GM19328 (cell line): ENCODE measurements around the gene GPER1.
"Not testable (repeated sequence)": the region's sequence is repeated elsewhere in the genome, so short reads cannot be mapped to it uniquely, and the experiment has no call there.

ENCODE experiments used
- ATAC-seq: cut with Tn5 transposase; IDR thresholded peaks from one replicate; pipeline ENCODE4 v1.9.1; 2021; ENCODE audit warnings: mild to moderate bottlenecking, moderate library complexity; ENCODE audit not compliant: unreplicated experiment

GPER1 gene

DNA sequence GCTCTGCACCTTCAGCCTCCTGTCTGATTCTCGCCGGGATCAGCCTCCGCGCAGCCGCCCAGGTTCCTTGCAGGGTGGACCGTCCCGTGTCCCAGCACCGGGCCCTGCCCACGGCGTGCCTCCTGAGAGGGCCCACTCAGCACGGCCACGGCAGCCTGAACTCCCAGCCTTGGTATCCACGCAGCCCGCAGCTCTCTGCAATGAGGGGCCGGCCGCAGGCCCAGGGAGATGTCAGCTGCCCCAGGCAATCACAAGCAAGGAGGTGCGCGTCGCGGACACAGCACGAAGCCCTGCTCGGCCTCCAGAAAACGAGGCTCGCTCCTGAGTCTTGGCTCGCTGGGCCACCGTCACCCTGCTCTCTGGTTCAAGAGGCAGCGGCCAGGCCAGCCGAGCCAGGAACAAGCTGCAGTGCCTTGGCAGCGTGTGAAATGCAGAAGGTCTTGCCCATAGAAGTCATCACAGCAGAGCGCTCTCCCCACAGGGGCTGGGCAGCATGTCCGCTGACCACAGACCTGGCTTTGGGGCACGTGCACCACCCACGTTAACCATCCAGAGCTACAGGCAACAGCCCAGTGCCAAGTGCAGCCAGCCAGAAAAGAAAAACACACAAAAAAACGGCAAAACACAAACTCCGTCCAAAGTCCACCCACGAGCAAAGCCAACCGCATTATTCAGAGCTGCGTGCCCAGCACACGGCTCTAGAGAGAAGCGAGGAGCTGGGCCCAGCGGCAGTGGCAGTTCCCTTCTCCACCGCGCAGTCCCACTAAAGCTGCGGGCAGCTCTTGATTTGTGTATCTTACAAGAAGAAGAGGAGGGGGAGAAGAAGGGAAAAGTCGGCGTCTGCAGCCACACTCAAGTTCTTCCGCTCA, 13.9 kb downstream of the GPER1 start:
- no peak for ATAC-seq

DNA sequence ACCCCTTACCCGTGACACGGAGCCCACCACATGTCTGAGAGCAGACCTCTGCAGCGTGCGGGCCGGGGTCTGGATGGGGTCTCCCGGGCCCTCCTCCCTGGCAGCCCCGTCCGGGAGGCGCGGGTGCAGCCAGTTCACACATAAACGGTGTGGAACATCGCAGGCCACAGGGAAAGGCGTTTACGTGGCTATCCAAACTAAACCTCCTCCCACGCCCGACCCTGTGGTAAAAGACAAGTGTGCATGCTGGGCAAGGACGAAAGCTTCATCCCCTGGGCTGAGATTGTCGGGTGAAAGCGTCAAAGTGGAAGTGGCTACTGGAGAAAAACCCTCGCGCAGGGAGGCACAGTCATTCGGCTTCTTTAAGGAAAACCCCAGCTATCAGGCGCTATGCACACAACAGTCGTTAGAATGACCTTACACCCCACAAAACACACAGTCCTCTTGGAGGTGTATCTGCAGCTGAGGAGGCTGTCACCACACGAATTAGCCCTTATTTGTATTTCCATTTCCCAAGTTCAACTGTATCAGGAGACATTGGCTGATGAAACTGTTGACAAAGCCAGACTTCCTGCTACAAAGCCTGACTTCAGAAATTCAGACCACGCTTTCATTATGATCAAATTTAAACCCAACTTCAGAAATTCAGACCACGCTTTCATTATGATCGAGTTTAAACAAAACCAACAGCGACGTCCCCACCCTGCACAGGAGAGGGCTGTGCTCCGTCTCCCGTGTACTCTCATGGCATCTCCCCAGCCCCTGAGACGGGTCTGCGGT, 15.3 kb downstream of the GPER1 start:
- ATAC-seq: no peak

GRCh38 chr7:1103789-1104515, 16.0 kb downstream of the GPER1 start:
- ATAC-seq: no peak

DNA sequence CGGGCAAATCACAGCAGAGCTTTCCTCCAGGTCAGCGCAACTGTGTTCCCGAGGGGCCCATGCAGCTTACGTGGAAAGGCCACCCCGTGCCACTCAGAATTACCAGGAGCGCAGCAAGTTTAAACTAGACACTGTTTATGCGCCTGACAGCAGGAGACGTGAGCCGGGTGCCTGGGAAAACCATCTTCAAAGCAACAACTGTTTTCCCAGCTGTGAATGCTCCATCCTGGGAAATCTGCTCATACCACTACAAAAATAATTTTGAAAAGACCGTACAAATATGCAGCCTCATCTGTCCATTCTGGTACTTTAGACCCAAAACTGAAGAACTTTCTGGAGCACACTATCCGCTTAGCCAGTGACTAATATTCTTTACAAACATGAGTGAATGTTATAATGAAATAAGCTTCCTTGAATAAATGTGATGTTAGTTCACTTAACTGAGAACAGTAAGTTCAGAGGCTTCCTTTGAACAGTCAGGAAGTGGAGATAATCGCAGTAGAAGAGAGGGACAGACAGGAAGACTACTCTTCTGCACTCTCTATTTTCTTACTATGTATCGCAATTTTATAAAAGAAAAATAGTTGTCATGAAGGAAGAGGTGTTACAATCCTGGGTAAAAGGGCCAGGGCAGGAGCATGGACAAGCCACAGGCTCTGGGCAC, 16.7 kb downstream of the GPER1 start:
- no peak for ATAC-seq

DNA sequence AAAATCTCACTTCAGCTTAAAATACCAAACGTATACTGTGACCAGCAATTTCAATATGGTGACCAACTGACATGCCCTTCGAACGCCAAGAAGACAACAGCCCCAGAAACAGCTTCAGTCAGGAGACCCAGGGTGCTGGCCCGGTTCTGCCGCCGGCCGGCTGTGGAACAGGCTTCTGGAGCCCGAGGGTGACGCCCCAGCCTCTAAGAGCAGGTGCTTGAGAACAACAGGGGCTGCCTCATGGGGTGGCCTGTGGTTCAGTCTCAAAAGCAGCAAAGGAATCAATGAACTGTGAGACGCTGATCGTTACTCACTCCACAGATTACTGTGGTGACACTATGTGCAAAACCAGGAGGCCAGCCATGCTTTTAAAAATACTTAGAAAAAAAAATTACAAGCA, 17.3 kb downstream of the GPER1 start:
- no peak for ATAC-seq

- ATAC-seq: no peak
Observed at GRCh38 chr7:1106063-1106792, 18.3 kb downstream of the GPER1 start.

DNA sequence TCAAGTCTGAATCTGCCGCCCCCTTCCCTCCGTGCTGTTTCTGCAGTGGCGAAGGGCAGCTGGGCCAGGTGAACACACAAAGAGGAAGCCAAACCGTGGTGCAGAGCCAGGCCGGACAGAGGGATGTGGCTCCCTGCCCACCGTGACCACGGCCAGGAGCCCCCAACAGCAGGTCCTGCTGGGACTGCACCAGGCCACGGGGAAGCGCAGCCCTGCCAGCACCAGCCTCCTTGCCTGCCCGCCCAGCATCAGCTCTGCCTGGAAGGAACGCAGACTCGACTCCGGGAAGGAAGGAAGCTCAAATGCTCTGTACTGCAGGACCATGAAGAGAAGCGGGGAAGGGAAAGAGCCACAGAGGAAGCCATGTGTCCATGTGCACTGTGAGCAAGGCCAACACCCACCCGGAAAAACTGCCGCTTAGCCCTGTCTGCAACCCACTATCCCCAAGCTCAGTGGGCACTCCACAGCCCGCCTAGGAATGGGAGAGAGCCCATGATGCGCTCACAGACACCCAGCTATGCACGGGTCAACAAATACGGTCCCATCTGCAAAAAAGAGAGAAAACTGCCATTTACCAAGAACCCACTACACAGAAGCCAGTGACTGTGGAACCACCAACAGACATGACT, 19.0 kb downstream of the GPER1 start:
- no peak for ATAC-seq

- no peak for ATAC-seq
Observed at GRCh38 chr7:1108264-1108920, 20.5 kb downstream of the GPER1 start.

DNA sequence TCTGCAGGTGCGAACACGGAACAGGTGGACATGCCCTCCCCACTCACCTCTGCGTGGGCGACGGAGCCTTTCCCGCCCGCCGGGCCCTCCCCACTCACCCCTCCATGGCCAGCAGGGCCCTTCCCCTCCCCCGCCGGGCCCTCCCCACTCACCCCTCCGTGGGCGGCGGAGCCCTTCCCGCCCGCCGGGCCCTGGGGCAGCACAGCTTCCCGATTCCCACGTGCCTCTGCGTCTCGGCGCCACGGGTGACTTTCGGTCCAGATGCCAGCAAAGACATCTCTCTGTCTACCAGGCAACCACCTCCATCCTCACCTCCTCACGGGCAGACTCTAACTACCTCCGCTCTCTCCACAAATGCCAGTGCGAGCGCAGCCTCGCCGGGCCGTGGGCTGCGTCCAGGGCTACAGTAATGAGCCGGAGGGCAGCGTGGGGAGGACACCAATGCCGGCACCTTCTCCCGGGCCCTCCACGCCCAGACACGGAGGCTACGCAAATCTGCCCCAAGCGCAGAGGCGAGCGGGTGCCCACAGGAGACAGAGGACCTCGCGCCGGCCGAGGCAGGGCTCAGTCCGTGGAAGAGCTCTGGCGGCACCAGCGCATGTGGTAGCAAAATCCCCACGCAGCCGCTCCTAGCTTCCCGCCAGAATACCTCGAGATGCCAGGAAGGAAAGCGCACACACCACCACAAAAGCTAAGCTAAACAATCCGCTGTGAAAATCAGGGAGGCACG, 21.8 kb downstream of the GPER1 start:
- ATAC-seq: no peak

GRCh38 chr7:1110358-1110757, 22.4 kb downstream of the GPER1 start:
- ATAC-seq: no peak

DNA sequence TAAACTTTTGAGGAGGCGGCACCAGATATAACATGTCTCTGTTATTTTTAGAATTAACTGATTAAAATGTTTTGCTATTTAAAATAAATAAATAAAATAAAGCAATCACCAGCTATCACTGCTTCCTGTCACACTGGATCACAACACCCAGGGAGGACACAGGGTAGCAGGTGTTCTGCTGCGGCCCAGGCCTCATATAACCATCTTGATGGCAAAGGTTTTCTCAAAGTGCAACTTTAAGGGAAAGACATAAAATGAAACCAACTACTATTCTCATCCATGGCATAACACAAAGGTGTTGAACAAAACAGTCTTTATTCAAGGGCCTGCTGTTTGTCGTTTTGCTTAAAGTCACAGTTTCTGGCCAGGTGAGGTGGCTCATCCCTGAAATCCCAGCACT, 23.2 kb downstream of the GPER1 start:
- ATAC-seq: no peak

DNA sequence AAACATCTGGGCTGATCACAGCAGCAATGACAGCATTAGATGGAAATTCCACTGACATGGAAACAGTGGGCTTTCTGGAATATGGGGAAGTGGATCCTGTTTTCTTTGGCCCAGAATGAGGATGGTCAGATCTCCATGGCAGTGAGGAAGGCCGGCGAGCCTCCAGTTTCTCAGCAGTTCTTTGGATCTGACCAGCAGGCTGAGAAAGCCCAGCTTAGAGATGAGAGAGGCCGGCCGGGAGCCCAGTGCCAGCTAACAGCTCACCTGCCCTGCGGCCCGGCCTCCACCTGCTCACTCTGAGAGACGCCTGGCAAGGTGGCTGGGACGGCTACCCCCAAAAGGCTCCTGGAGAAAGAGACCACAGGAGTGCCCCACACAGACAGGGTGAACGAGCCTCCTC, 24.2 kb downstream of the GPER1 start:
- no peak for ATAC-seq

DNA sequence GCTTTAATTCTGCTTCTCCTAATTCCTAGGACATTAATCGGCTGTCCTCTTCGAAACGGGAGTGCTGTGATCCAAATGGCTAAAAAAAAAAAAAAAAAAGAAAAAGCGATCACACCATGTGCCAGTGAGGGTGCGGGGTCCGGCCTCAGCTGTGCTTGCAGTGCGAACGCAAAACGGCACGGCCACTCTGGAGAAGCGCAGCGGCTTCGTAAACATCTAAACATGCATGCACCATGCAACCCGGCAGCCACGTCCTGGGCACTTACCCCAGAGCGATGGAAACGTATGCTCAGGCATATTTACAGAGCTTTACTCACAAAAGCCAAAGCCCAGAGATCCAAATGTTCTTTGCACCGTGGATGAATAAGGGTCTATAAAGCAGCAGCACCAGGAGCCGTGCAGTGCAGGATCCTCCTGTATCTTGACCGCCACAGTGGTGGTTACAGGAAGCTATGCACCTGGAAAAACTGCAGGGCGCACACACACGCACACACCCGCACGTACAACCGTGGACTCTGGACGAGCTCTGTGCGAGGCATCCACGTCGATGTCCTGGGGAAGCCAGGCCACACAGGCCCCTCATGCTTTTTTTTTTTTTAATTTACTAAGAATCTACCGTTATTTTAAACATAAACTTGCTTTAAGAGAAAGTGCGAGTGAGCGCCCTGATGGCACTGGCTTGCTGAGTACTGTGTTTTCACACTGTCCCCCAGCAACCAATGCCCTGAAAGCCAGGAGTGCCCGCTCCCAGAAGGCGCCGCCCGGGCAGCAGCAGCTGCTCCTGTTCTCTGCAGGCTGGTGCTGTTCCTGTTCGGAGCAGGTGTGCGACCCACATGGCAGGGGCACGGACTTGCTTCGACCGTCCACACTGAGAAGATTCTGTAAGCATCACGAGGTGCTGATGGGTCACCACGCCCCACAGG, 25.0 kb downstream of the GPER1 start:
- no peak for ATAC-seq

DNA sequence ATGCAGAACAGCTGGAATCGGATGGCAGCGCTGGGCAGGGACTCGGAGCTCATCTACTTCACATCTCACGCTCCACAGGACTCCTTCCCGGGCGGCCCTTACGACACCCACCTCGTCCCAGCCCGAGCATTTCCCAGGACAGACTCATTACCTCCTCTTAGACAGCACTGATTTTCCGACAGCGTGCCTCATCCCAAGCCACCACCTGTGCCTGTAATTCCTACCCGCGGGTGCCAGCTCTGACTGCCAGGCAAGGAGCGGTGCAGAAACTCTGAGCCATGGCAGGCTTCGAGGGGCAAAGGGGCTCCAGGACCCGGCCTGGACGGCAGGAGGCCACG, 25.6 kb downstream of the GPER1 start:
- no peak for ATAC-seq

DNA sequence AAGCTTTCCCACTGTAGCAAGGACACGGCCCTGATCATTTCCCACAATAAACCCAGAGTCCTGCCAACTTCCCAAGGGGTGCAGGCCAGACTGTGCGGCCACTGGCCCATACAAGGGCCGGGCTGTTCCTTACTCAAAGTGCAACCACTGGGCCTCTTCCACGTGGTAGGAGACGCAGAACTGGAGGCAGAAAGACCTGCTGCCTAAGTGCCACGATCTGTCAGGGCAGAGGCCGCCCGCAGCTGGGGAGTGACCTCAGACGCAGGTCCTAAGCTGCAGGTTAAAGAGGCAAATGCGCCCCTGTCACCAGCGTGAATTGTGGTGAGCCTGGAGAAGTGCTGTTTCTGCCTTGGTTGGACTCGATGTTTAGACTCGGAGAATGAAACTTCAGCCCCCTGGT, 26.2 kb downstream of the GPER1 start:
- ATAC-seq: no peak

GRCh38 chr7:1114505-1114904, 26.6 kb downstream of the GPER1 start:
- no peak for ATAC-seq

GRCh38 chr7:1115171-1116045, 27.5 kb downstream of the GPER1 start:
- ATAC-seq: not testable (repeated sequence)
